ENCODE data around the gene SPOP. TPM values are rescaled to one million over a fixed set of nuclear protein-coding genes. Genes with fewer than 3 reads are reported as not detected.

Gene SPOP
- total RNA-seq, 1 donor from 2014 or later: 61.4 TPM

GRCh38 chr17:49610883-49611584 lies 66.9 kb downstream of the SPOP start:
- intact Hi-C loops (cut with micrococcal nuclease): no loop called here
- DNase-seq: no peak
- no peak overlapping the region for H3K4me3 Mint-ChIP-seq
- peaks cover 37% of the 10 kb centered on the region for H3K36me3 Mint-ChIP-seq (ENCODE audit: low read depth)
- no peaks in the 10 kb centered on the region for H3K9me3 Mint-ChIP-seq
- no peaks in the 10 kb centered on the region for H3K27me3 Mint-ChIP-seq
- H3K4me1 Mint-ChIP-seq: peaks cover 4% of the 10 kb centered on the region
- no peak overlapping the region for H3K27ac Mint-ChIP-seq

DNA sequence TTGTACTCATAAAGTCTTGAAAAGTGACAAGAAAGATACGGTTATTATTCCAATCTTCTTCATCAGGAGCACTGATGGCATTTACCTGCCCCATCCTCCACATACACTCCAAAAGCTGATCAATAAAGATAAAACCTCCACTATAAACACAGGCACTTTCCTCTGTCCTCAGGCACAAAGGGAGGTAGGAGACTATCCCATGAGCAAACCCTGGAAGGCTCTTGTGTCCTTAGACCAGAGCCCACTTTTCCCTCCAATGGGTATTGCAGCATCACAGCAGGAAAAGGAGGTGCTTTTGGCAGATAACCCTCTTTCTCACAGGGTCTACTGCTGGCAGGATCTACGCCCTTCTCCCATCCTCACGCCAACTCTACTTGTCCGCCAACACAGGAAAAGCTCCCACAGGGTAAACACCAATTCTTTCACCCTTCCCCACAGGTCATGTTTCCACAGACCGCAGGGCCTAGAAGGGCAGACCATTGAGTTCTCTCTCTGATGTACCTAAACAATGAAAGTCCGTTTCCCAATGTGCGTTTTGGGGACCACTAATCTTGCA lies 73.5 kb downstream of the SPOP start:
- Mint-ChIP-seq H3K27me3 (no peaks in the 10 kb centered on the region), H3K9me3 (no peaks in the 10 kb centered on the region), H3K36me3 (ENCODE audit: low read depth) (peaks cover 48% of the 10 kb centered on the region), H3K4me1 (peaks cover 3% of the 10 kb centered on the region), H3K27ac (no peak overlapping the region), H3K4me3 (no peak overlapping the region)
- no peak for DNase-seq
- intact Hi-C loops (cut with micrococcal nuclease): loop anchor here (5.0 kb wide), 1 partner anchor 43 kb away; no protein-coding TSS in a partner anchor

- Mint-ChIP-seq H3K9me3 (no peaks in the 10 kb centered on the region), H3K27me3 (no peaks in the 10 kb centered on the region), H3K4me1 (peaks cover 2% of the 10 kb centered on the region), H3K27ac (no peak overlapping the region), H3K36me3 (ENCODE audit: low read depth) (peaks cover 45% of the 10 kb centered on the region), H3K4me3 (no peak overlapping the region)
- no peak for DNase-seq
- intact Hi-C loops (cut with micrococcal nuclease): loop anchor here (5.0 kb wide), 1 partner anchor 44 kb away; no protein-coding TSS in a partner anchor
Observed at GRCh38 chr17:49603720-49604119, 74.2 kb downstream of the SPOP start.

DNA sequence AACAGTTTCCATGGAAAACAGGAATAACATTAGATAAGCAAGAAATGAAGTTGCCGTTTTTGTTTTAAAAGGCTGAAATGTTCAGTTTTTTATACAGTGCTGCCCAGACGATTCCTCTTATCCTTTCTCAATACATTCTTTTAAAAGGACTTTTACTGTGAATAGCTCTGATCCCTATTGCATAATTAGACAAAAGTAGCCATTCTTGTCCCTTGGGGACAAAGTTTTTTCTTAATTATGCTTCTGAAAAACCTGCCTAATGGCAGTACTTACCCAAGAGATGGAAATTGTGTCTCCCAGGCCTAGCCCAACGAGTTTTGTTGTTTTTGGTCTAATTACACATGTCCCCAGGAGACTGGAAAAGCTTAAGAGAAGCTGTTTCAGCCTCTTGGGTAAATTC lies 74.7 kb downstream of the SPOP start:
- no peak overlapping the region for H3K27ac Mint-ChIP-seq
- intact Hi-C loops (cut with micrococcal nuclease): loop anchor here (5.0 kb wide), 1 partner anchor 44 kb away; no protein-coding TSS in a partner anchor
- H3K9me3 Mint-ChIP-seq: no peaks in the 10 kb centered on the region
- H3K36me3 Mint-ChIP-seq (ENCODE audit: low read depth): peaks cover 45% of the 10 kb centered on the region
- H3K4me3 Mint-ChIP-seq: no peak overlapping the region
- no peaks in the 10 kb centered on the region for H3K27me3 Mint-ChIP-seq
- peaks cover 2% of the 10 kb centered on the region for H3K4me1 Mint-ChIP-seq
- DNase-seq: no peak

DNA sequence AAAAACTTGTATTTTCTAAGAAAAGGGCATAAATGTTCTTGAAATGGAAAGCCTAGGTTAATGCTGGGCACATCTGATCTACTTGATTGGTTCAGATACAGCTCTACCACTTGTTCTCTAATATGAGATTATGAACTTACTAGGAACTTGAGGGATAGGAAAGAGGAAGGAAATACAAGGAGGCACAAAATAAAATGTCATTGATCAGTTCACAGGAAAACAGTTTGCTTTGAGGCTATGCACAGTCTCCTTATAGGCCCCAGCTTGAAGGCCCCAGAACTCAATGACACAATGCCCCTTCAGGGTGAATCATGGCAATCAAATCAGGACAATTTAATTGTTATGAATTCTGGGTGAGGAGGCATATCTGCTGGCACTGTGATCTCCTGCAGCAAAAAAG lies 75.1 kb downstream of the SPOP start:
- no peak overlapping the region for H3K4me3 Mint-ChIP-seq
- H3K36me3 Mint-ChIP-seq (ENCODE audit: low read depth): peaks cover 47% of the 10 kb centered on the region
- intact Hi-C loops (cut with micrococcal nuclease): loop anchor here (5.0 kb wide), 1 partner anchor 45 kb away; no protein-coding TSS in a partner anchor
- no peak overlapping the region for H3K27ac Mint-ChIP-seq
- no peak for DNase-seq
- no peaks in the 10 kb centered on the region for H3K27me3 Mint-ChIP-seq
- H3K4me1 Mint-ChIP-seq: peaks cover 2% of the 10 kb centered on the region
- H3K9me3 Mint-ChIP-seq: no peaks in the 10 kb centered on the region

DNA sequence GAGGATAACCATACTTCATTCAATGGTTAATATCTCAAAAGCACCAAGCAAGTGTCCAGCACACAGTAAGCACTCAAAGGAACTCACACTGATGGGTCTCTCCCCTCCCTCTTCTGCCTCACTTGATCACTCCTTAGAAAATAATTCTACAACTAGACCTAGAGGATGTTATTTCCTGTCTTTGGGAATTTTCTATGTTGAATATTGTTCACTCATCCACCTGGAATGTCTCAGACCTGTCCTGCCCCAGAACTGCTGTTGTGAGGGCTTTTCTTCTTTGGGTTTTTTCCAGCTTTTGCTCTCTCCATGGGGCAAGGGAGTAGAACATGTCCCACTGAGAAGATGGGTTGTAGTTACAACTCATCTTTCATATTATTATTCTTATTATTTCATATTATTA lies 76.9 kb downstream of the SPOP start:
- no peaks in the 10 kb centered on the region for H3K27me3 Mint-ChIP-seq
- intact Hi-C loops (cut with micrococcal nuclease): loop anchor here (5.0 kb wide), 1 partner anchor 46 kb away; no protein-coding TSS in a partner anchor
- H3K4me3 Mint-ChIP-seq: no peak overlapping the region
- no peak for DNase-seq
- no peak overlapping the region for H3K27ac Mint-ChIP-seq
- peaks cover 2% of the 10 kb centered on the region for H3K4me1 Mint-ChIP-seq
- no peaks in the 10 kb centered on the region for H3K9me3 Mint-ChIP-seq
- H3K36me3 Mint-ChIP-seq (ENCODE audit: low read depth): peaks cover 46% of the 10 kb centered on the region

GRCh38 chr17:49598918-49599317 lies 79.0 kb downstream of the SPOP start:
- no peaks in the 10 kb centered on the region for H3K27me3 Mint-ChIP-seq
- peaks cover 2% of the 10 kb centered on the region for H3K4me1 Mint-ChIP-seq
- no peaks in the 10 kb centered on the region for H3K9me3 Mint-ChIP-seq
- no peak overlapping the region for H3K27ac Mint-ChIP-seq
- peaks cover 39% of the 10 kb centered on the region for H3K36me3 Mint-ChIP-seq (ENCODE audit: low read depth)
- no peak for DNase-seq
- intact Hi-C loops (cut with micrococcal nuclease): no loop called here
- no peak overlapping the region for H3K4me3 Mint-ChIP-seq

- Mint-ChIP-seq H3K27me3 (no peaks in the 10 kb centered on the region), H3K36me3 (ENCODE audit: low read depth) (peaks cover 34% of the 10 kb centered on the region), H3K4me3 (no peak overlapping the region), H3K27ac (no peak overlapping the region), H3K9me3 (no peaks in the 10 kb centered on the region), H3K4me1 (peaks cover 2% of the 10 kb centered on the region)
- DNase-seq: no peak
- intact Hi-C loops (cut with micrococcal nuclease): no loop called here
Observed at GRCh38 chr17:49597928-49598655, 79.8 kb downstream of the SPOP start.

GRCh38 chr17:49597436-49597835 lies 80.5 kb downstream of the SPOP start:
- no peak overlapping the region for H3K27ac Mint-ChIP-seq
- H3K27me3 Mint-ChIP-seq: no peaks in the 10 kb centered on the region
- H3K9me3 Mint-ChIP-seq: no peaks in the 10 kb centered on the region
- no peak overlapping the region for H3K4me3 Mint-ChIP-seq
- no peak for DNase-seq
- intact Hi-C loops (cut with micrococcal nuclease): no loop called here
- H3K4me1 Mint-ChIP-seq: no peaks in the 10 kb centered on the region
- H3K36me3 Mint-ChIP-seq (ENCODE audit: low read depth): peaks cover 32% of the 10 kb centered on the region

DNA sequence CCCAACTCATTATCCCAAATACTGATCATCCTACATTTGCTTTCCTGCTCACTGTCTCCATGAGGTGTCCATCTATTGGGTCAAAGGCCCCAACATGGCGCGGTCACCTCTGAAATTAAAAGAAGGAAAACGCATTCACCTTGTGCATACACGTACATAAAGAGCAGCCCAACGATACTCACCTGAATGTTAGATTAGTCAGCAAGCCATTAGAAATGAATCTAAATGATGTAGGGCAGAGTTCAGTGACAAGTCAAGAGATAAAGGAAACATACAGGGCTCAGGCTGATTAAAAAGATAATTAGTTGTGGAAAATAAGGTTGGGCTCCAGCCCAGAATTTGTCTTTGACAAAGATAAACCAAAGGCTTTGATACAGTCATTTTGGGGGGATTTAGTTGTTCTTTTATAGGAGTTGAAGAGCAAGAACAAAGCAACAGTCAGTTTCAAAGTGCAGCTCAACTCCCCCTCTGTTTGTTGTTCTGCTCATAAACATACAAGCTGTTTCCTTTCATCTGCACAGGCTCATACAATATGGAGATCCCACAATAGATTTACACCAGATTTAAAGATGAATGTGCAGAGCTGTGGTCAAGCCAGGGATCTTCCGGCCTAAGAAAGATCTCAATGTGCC lies 81.2 kb downstream of the SPOP start:
- Mint-ChIP-seq H3K27ac (no peak overlapping the region), H3K4me3 (no peak overlapping the region), H3K9me3 (no peaks in the 10 kb centered on the region), H3K4me1 (no peaks in the 10 kb centered on the region), H3K27me3 (no peaks in the 10 kb centered on the region), H3K36me3 (ENCODE audit: low read depth) (peaks cover 28% of the 10 kb centered on the region)
- no peak for DNase-seq
- intact Hi-C loops (cut with micrococcal nuclease): no loop called here

DNA sequence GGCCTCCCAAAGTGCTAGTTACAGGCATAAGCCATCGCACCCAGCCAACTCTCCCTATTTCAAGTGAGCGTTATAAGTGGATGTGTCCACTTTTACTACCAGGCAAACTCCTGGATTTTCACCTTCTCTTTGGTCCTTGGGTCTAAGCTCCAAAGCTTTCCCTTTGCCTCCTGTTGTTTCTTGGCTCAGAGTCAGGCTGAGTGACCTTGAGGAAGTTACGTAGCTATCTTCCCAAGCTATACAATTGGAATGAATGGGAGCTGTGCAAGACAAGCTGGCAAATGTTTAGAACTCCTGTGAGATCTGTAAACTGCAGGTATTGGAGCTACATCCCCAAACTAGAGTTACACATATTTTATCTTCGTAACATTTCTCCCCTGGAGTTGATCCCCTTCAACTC lies 81.9 kb downstream of the SPOP start:
- H3K27ac Mint-ChIP-seq: no peak overlapping the region
- H3K36me3 Mint-ChIP-seq (ENCODE audit: low read depth): peaks cover 23% of the 10 kb centered on the region
- H3K27me3 Mint-ChIP-seq: no peaks in the 10 kb centered on the region
- intact Hi-C loops (cut with micrococcal nuclease): no loop called here
- no peak overlapping the region for H3K4me3 Mint-ChIP-seq
- DNase-seq: no peak
- no peaks in the 10 kb centered on the region for H3K9me3 Mint-ChIP-seq
- H3K4me1 Mint-ChIP-seq: no peaks in the 10 kb centered on the region

DNA sequence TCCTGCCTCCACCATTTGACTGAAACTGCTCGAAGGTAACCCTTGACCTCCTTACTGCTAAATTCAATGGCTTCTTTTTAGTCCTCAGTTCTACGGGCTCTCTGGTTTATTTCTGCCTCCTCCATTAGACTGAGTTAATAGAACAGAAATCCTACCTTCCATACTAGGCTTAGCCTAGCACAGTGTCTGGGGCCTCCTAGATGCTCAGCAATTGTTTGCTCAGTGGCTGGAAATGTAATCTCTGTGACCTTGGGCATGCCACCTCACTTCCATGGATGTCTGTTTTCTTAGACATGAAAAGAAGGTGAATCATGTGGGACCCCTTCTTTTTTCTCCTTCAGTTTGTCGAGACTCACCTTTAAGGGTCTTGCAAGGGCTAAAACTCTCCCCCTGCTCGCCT lies 82.6 kb downstream of the SPOP start:
- Mint-ChIP-seq H3K27me3 (no peaks in the 10 kb centered on the region), H3K27ac (no peak overlapping the region), H3K9me3 (no peaks in the 10 kb centered on the region), H3K4me3 (no peak overlapping the region), H3K36me3 (ENCODE audit: low read depth) (peaks cover 19% of the 10 kb centered on the region), H3K4me1 (no peaks in the 10 kb centered on the region)
- no peak for DNase-seq
- intact Hi-C loops (cut with micrococcal nuclease): no loop called here

DNA sequence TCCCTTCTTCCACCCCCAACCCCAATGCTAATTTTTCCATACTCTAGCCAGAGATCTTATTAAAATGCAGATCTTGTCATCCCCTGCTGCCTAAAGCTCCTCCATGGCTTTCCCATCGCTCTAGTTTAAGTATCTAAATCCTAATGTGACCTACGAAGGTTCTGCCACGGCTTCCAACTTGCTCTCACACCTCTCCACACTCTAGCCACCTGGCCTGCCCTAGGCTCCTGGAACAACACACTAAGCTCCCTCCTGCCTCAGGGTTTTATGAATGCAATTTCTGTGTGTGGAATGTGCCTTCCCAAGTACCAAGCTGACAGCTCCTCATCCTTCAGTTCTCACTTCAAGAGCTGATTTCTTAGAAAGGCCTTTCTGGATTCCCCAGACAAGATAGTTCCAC lies 85.6 kb downstream of the SPOP start:
- intact Hi-C loops (cut with micrococcal nuclease): no loop called here
- Mint-ChIP-seq H3K27me3 (no peaks in the 10 kb centered on the region), H3K27ac (no peak overlapping the region), H3K9me3 (no peaks in the 10 kb centered on the region), H3K36me3 (ENCODE audit: low read depth) (peaks cover 9% of the 10 kb centered on the region), H3K4me3 (no peak overlapping the region), H3K4me1 (no peaks in the 10 kb centered on the region)
- DNase-seq: no peak

- H3K27me3 Mint-ChIP-seq: no peaks in the 10 kb centered on the region
- H3K4me3 Mint-ChIP-seq: no peak overlapping the region
- no peak for DNase-seq
- no peaks in the 10 kb centered on the region for H3K4me1 Mint-ChIP-seq
- intact Hi-C loops (cut with micrococcal nuclease): no loop called here
- H3K27ac Mint-ChIP-seq: no peak overlapping the region
- H3K36me3 Mint-ChIP-seq (ENCODE audit: low read depth): peaks cover 4% of the 10 kb centered on the region
- H3K9me3 Mint-ChIP-seq: no peaks in the 10 kb centered on the region
Observed at GRCh38 chr17:49590874-49591273, 87.0 kb downstream of the SPOP start.
